Measurements from ENCODE around the gene LATS2.

Gene LATS2

DNA sequence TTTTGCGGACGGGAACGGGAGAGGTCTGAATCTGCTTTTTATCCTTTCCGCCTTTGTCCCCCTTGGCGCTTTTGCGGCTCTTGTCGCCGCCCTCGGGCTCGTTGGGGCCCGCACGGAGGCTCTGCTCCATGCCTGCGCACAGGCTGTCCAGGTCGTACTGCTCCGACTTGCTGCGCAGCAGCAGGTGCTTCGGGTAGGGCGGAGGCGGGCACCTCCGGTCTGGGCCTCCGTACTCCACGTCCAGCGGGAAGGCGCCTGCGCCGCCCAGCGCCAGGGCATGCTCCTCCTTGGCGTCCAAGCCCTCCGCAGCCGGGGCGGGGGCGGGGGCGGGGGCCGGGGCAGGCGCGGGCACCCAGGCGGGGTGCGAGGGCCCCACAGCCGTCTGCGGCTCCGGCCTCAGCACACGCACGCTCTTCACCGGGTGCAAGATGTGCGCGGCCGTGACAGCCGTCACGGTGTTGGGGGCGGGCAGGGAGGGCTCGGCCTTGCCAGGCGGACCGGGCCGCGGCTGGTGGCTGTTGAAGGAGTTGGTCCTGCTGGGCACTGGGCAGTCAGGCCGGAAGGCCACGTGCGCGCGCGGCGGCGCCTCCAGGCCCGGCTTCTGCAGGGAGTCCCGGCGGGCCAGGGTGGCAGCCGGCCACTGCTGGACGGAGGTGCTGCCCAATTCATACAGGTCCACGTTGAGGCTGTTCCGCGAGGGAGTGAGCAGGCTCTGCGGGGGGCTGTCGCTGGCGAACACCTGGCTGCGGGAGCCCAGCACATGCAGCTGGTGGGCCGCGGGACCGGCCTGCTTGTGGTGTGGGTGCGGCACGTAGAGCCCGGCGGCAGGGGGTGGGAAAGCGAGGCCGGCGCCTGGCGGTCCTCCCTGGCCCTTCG is 73.1 kb downstream of the LATS2 start:
- Histone ChIP-seq H3K9me3 (ENCODE audit: control insufficient read depth, insufficient read depth, low read depth, low read length) (no peaks in the 10 kb centered on the region), H3K4me3 (ENCODE audit: low read depth, low read length) (no peak overlapping the region), H3K27ac (ENCODE audit: extremely low read depth, low read depth, low read length) (no peak overlapping the region), H3K4me1 (ENCODE audit: control insufficient read depth, insufficient read depth, low read length) (no peaks in the 10 kb centered on the region), H3K36me3 (ENCODE audit: control insufficient read depth in 2 of 2, insufficient read depth in 1 of 2, low read length in 2 of 2) (peaks cover 0 to 48% of the 10 kb centered on the region in 2 experiments; a peak in 2 of 3 replicates)
- POLR2A ChIA-PET, result no interaction called here
- TF ChIP-seq ZNF548 (tag by site-specific recombination; IDR thresholded peaks at IDR 0.05) (no peak), ZNF121 (tag by site-specific recombination; IDR thresholded peaks at IDR 0.05) (no peak), ZNF792 (tag by site-specific recombination; IDR thresholded peaks at IDR 0.05) (no peak), ZSCAN16 (tag by site-specific recombination; IDR thresholded peaks at IDR 0.05) (no peak), ZNF221 (tag by site-specific recombination; IDR thresholded peaks at IDR 0.05; ENCODE audit: borderline replicate concordance) (no peak), MEIS1 (CRISPR knock-in tag; IDR thresholded peaks at IDR 0.05; ENCODE audit: borderline replicate concordance) (no peak), ZNF133 (tag by site-specific recombination; IDR thresholded peaks at IDR 0.05) (no peak), ZNF707 (tag by site-specific recombination; IDR thresholded peaks at IDR 0.05) (no peak), ZFHX2 (tag by site-specific recombination; conservative IDR thresholded peaks at IDR 0.05) (no peak), ZNF23 (tag by site-specific recombination; IDR thresholded peaks at IDR 0.05; ENCODE audit: borderline replicate concordance) (no peak), ZNF571 (tag by site-specific recombination; IDR thresholded peaks at IDR 0.05) (no peak), ZNF837 (tag by site-specific recombination; IDR thresholded peaks at IDR 0.05) (no peak), ZNF518A (tag by site-specific recombination; conservative IDR thresholded peaks at IDR 0.05; ENCODE audit: low read depth) (no peak), ZNF211 (tag by site-specific recombination; IDR thresholded peaks at IDR 0.05; ENCODE audit: low read depth) (no peak)
- TF ChIP-seq, protein P1, sequence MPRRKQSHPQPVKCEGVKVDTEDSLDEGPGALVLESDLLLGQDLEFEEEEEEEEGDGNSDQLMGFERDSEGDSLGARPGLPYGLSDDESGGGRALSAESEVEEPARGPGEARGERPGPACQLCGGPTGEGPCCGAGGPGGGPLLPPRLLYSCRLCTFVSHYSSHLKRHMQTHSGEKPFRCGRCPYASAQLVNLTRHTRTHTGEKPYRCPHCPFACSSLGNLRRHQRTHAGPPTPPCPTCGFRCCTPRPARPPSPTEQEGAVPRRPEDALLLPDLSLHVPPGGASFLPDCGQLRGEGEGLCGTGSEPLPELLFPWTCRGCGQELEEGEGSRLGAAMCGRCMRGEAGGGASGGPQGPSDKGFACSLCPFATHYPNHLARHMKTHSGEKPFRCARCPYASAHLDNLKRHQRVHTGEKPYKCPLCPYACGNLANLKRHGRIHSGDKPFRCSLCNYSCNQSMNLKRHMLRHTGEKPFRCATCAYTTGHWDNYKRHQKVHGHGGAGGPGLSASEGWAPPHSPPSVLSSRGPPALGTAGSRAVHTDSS (tag by site-specific recombination; IDR thresholded peaks at IDR 0.05), result no peak
- TF ChIP-seq, protein P2, sequence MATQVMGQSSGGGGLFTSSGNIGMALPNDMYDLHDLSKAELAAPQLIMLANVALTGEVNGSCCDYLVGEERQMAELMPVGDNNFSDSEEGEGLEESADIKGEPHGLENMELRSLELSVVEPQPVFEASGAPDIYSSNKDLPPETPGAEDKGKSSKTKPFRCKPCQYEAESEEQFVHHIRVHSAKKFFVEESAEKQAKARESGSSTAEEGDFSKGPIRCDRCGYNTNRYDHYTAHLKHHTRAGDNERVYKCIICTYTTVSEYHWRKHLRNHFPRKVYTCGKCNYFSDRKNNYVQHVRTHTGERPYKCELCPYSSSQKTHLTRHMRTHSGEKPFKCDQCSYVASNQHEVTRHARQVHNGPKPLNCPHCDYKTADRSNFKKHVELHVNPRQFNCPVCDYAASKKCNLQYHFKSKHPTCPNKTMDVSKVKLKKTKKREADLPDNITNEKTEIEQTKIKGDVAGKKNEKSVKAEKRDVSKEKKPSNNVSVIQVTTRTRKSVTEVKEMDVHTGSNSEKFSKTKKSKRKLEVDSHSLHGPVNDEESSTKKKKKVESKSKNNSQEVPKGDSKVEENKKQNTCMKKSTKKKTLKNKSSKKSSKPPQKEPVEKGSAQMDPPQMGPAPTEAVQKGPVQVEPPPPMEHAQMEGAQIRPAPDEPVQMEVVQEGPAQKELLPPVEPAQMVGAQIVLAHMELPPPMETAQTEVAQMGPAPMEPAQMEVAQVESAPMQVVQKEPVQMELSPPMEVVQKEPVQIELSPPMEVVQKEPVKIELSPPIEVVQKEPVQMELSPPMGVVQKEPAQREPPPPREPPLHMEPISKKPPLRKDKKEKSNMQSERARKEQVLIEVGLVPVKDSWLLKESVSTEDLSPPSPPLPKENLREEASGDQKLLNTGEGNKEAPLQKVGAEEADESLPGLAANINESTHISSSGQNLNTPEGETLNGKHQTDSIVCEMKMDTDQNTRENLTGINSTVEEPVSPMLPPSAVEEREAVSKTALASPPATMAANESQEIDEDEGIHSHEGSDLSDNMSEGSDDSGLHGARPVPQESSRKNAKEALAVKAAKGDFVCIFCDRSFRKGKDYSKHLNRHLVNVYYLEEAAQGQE (tag by site-specific recombination; IDR thresholded peaks at IDR 0.05), result no peak
- TF ChIP-seq, protein P3, sequence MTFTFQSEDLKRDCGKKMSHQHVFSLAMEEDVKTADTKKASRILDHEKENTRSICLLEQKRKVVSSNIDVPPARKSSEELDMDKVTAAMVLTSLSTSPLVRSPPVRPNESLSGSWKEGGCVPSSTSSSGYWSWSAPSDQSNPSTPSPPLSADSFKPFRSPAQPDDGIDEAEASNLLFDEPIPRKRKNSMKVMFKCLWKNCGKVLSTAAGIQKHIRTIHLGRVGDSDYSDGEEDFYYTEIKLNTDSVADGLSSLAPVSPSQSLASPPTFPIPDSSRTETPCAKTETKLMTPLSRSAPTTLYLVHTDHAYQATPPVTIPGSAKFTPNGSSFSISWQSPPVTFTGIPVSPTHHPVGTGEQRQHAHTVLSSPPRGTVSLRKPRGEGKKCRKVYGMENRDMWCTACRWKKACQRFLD (tag by site-specific recombination; IDR thresholded peaks at IDR 0.05), result no peak
- TF ChIP-seq, protein P4, sequence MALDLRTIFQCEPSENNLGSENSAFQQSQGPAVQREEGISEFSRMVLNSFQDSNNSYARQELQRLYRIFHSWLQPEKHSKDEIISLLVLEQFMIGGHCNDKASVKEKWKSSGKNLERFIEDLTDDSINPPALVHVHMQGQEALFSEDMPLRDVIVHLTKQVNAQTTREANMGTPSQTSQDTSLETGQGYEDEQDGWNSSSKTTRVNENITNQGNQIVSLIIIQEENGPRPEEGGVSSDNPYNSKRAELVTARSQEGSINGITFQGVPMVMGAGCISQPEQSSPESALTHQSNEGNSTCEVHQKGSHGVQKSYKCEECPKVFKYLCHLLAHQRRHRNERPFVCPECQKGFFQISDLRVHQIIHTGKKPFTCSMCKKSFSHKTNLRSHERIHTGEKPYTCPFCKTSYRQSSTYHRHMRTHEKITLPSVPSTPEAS (tag by site-specific recombination; IDR thresholded peaks at IDR 0.05), result no peak
- CTCF ChIA-PET, result no interaction called here

Measured in HEK293 (cell line).